GM19099 (cell line): Measurements from ENCODE around the gene ITIH5.

Source experiments
- POLR2A ChIP-seq: IDR thresholded peaks from 3 replicates; pipeline ENCODE4 v1.6.1; 2011; ENCODE audit warnings: low read depth; ENCODE audit not compliant: insufficient read length; ENCODE audit errors: extremely low read depth

Gene ITIH5

GRCh38 chr10:7523656-7524055 lies 143.1 kb downstream of the ITIH5 start:
- no peak for TF ChIP-seq POLR2A

DNA sequence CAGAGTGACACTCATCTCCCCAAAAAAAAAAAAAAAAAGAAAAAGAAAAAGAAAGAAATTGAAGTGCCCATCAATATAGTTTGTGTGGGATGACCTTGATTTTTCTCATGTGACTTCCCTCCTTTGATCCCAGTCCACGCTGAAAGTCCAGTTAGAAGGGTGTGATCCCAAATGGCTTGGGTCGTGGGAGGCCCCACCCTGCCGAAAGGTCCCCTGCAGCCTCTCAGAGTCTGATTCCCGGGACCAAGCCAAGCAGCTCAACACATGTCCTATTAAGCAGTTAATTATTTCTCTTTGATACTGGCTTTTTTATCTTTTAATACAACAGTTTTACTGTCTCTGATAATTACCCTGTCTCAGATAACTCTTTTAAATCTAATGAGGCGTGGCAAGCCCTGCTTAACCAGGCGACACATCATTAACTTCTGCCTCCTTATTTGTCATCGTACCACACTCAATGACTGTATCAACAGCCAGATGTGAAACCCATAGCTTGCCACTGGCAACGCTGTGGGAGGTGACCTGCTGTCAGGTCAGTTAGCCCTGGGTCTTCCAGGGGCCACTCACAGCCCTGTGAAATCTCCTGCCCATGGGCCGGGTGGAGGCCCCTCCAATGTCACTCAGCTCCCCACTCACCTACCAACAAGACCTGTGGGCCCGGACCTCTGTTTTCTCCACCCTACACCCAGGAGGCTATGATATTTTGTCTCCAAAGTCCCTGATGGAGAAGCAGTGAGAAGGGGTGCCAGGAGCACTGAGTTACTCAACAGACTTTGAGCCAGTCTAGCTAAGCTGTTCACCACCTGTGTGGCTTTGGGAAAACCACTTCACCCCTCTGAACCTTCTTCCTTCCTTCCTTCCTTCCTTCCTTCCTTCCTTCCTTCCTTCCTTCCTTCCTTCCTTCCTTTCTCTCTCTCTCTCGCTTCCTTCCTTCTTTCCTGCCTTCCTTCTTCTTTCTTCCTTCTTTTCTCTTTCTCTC lies 146.0 kb downstream of the ITIH5 start:
- TF ChIP-seq POLR2A, result no peak

- TF ChIP-seq POLR2A, result no peak
Observed at GRCh38 chr10:7519351-7519750, 147.4 kb downstream of the ITIH5 start.

GRCh38 chr10:7518693-7519092 lies 148.1 kb downstream of the ITIH5 start:
- TF ChIP-seq POLR2A, result no peak

- no peak for TF ChIP-seq POLR2A
Observed at GRCh38 chr10:7515439-7515838, 151.3 kb downstream of the ITIH5 start.

DNA sequence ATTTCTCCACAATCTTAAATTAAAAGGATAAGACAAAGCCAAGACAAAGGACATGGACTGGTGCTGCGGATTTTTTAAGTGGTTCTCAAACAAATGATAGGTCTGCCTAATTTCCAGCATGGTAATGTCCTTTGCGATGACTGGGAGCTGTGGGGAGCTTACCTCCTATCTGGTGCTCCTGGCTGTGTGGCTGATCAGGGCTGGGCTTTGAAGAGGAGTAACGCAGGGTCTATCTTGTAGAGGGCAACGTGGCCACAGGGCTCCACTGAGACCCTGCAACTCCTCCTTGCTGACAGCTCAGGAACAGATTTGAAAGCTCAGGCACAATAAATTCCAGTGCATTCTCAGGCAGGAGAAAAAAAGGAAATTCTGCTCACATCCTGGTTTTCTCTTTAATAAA lies 152.8 kb downstream of the ITIH5 start:
- no peak for TF ChIP-seq POLR2A

GRCh38 chr10:7513455-7513854 lies 153.3 kb downstream of the ITIH5 start:
- no peak for TF ChIP-seq POLR2A

DNA sequence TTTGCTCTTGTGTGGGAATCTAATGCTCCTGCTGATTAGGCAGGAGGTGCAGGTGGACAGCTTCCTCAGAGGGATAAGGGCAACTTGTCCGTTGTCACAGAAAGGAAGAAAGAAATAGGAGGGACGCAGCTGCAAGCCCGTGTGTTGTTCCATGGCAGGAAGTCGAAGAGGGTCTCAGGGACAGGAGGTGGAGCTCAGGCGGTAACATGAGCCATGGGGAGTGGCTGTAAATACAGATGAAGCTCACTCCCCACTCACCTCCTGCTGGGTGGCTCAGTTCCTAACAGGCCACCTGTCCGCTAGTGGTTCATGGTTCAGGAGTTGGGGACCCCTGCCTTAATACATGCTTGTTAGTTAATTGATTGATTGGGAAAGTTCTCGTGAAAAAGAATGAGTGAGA lies 154.3 kb downstream of the ITIH5 start:
- TF ChIP-seq POLR2A, result no peak

DNA sequence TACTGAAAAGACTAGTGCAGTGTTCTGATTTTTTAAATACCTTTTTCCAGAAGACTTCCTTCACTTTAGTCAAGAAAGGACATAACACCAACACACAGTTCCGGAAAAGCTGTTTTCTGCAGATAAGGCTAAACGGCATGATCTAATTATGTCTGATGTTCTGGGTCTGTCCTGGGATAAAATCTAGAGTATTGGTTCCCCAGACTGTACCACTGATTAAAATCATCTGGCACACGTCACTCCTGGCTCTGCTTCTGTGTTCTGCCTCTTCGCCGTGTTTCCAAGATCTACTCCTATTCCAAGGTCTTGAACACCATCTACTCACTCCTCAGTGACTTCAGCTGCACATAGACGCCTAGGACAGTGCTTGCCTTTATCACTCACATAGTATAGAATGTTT lies 155.2 kb downstream of the ITIH5 start:
- no peak for TF ChIP-seq POLR2A
